ENCODE measurements around the gene BAIAP2.

DNA sequence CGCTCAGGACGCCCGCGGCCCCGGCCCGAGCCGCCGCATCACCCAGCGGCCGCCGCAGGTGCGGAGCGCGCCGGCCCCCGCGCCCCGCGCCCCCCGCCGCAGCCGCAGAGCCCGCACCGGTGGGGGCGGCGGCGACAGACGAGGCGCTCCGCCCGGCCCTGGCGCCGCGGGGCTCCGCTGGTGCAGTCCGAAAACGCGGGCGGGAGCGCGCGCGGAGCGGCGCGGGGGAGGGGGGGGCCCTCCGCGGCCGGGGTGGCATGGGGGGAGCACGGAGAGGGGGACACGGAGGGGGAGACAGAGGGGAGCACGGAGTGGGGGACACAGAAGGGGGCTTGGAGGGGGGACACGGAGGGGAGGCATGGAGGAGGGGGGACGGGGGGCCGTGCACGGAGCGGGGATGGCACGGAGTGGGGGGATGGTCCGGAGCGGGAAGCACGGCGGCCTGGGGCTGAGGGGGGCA, 131.1 kb downstream of the BAIAP2 start, which contains the start of gene AATK:
- TF ChIP-seq, protein P1, sequence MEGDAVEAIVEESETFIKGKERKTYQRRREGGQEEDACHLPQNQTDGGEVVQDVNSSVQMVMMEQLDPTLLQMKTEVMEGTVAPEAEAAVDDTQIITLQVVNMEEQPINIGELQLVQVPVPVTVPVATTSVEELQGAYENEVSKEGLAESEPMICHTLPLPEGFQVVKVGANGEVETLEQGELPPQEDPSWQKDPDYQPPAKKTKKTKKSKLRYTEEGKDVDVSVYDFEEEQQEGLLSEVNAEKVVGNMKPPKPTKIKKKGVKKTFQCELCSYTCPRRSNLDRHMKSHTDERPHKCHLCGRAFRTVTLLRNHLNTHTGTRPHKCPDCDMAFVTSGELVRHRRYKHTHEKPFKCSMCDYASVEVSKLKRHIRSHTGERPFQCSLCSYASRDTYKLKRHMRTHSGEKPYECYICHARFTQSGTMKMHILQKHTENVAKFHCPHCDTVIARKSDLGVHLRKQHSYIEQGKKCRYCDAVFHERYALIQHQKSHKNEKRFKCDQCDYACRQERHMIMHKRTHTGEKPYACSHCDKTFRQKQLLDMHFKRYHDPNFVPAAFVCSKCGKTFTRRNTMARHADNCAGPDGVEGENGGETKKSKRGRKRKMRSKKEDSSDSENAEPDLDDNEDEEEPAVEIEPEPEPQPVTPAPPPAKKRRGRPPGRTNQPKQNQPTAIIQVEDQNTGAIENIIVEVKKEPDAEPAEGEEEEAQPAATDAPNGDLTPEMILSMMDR (IDR thresholded peaks at IDR 0.05), result no peak
- TF ChIP-seq POLR2A (IDR thresholded peaks at IDR 0.05; ENCODE audit: low read length) (no peak), ZFP36 (IDR thresholded peaks at IDR 0.05; ENCODE audit: borderline replicate concordance, partially characterized antibody) (no peak), RAD21 (conservative IDR thresholded peaks at IDR 0.05 in 1 of 2, IDR thresholded peaks at IDR 0.05 in 1 of 2) (no peak), EP300 (IDR thresholded peaks at IDR 0.05) (no peak), CHD2 (IDR thresholded peaks at IDR 0.05; ENCODE audit: low read length, partially characterized antibody) (no peak), RNF2 (IDR thresholded peaks at IDR 0.05; ENCODE audit: borderline replicate concordance, low read depth) (no peak), RFX5 (IDR thresholded peaks at IDR 0.05) (no peak), CEBPB (IDR thresholded peaks at IDR 0.05) (no peak)
- TF ChIP-seq, protein P2, sequence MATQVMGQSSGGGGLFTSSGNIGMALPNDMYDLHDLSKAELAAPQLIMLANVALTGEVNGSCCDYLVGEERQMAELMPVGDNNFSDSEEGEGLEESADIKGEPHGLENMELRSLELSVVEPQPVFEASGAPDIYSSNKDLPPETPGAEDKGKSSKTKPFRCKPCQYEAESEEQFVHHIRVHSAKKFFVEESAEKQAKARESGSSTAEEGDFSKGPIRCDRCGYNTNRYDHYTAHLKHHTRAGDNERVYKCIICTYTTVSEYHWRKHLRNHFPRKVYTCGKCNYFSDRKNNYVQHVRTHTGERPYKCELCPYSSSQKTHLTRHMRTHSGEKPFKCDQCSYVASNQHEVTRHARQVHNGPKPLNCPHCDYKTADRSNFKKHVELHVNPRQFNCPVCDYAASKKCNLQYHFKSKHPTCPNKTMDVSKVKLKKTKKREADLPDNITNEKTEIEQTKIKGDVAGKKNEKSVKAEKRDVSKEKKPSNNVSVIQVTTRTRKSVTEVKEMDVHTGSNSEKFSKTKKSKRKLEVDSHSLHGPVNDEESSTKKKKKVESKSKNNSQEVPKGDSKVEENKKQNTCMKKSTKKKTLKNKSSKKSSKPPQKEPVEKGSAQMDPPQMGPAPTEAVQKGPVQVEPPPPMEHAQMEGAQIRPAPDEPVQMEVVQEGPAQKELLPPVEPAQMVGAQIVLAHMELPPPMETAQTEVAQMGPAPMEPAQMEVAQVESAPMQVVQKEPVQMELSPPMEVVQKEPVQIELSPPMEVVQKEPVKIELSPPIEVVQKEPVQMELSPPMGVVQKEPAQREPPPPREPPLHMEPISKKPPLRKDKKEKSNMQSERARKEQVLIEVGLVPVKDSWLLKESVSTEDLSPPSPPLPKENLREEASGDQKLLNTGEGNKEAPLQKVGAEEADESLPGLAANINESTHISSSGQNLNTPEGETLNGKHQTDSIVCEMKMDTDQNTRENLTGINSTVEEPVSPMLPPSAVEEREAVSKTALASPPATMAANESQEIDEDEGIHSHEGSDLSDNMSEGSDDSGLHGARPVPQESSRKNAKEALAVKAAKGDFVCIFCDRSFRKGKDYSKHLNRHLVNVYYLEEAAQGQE (IDR thresholded peaks at IDR 0.05), result no peak
- TF ChIP-seq, protein P3, sequence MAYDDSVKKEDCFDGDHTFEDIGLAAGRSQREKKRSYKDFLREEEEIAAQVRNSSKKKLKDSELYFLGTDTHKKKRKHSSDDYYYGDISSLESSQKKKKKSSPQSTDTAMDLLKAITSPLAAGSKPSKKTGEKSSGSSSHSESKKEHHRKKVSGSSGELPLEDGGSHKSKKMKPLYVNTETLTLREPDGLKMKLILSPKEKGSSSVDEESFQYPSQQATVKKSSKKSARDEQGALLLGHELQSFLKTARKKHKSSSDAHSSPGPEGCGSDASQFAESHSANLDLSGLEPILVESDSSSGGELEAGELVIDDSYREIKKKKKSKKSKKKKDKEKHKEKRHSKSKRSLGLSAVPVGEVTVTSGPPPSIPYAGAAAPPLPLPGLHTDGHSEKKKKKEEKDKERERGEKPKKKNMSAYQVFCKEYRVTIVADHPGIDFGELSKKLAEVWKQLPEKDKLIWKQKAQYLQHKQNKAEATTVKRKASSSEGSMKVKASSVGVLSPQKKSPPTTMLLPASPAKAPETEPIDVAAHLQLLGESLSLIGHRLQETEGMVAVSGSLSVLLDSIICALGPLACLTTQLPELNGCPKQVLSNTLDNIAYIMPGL (CRISPR knock-in tag; IDR thresholded peaks at IDR 0.05; ENCODE audit: borderline replicate concordance), result no peak
- TF ChIP-seq, protein P4, sequence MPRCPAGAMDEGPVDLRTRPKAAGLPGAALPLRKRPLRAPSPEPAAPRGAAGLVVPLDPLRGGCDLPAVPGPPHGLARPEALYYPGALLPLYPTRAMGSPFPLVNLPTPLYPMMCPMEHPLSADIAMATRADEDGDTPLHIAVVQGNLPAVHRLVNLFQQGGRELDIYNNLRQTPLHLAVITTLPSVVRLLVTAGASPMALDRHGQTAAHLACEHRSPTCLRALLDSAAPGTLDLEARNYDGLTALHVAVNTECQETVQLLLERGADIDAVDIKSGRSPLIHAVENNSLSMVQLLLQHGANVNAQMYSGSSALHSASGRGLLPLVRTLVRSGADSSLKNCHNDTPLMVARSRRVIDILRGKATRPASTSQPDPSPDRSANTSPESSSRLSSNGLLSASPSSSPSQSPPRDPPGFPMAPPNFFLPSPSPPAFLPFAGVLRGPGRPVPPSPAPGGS (IDR thresholded peaks at IDR 0.05), result no peak

Data from A549 (cell line).